DOHH2 (cell line): ENCODE data around the gene HAND2.

ENCODE experiments used
- H3F3A ChIP-seq: fragments of 200-600 bp; sonication (generic), shearing (Covaris generic); 2 replicates; pipeline ENCODE4 v1.6.0; 2016; ENCODE audit warnings: antibody characterized with exemption, mild to moderate bottlenecking; ENCODE audit not compliant: control insufficient read depth, insufficient read depth
- H3K27ac ChIP-seq: fragments of 200-600 bp; sonication (generic); 2 replicates; pipeline ENCODE4 v1.5.1; 2014; ENCODE audit warnings: low read depth, mild to moderate bottlenecking, low read length, moderate library complexity
- H3K27me3 ChIP-seq: fragments of 200-600 bp; sonication (generic); 2 replicates; pipeline ENCODE4 v1.6.1; 2014; ENCODE audit warnings: mild to moderate bottlenecking, low read length, mixed read lengths; ENCODE audit not compliant: control insufficient read depth
- H3K36me3 ChIP-seq: fragments of 200-600 bp; sonication (generic); 2 replicates; pipeline ENCODE4 v1.6.1; 2014; ENCODE audit warnings: mild to moderate bottlenecking, low read length, moderate library complexity, mixed read lengths; ENCODE audit not compliant: control insufficient read depth
- H3K4me1 ChIP-seq: fragments of 200-600 bp; sonication (generic); 2 replicates; pipeline ENCODE4 v1.6.1; 2014; ENCODE audit warnings: mild to moderate bottlenecking, low read length, mixed read lengths; ENCODE audit not compliant: control insufficient read depth
- H3K4me2 ChIP-seq: fragments of 200-600 bp; sonication (generic); 2 replicates; pipeline ENCODE4 v1.6.0; 2014; ENCODE audit warnings: mild to moderate bottlenecking, low read length, moderate library complexity
- H3K4me3 ChIP-seq: fragments of 200-600 bp; sonication (generic); 2 replicates; pipeline ENCODE4 v1.5.1; 2014; ENCODE audit warnings: mild to moderate bottlenecking, low read length, mixed read lengths
- H3K79me2 ChIP-seq: fragments of 200-600 bp; sonication (generic); 2 replicates; pipeline ENCODE4 v1.6.1; 2014; ENCODE audit warnings: mild to moderate bottlenecking, low read length, mixed read lengths; ENCODE audit not compliant: control insufficient read depth
- H3K9me2 ChIP-seq: fragments of 200-600 bp; sonication (generic); replicated peaks from 2 replicates; pipeline ENCODE4 v1.6.1; 2014; ENCODE audit warnings: mild to moderate bottlenecking, low read length, mixed read lengths; ENCODE audit not compliant: control insufficient read depth
- H3K9me3 ChIP-seq: fragments of 200-600 bp; sonication (generic); 2 replicates; pipeline ENCODE4 v1.6.1; 2014; ENCODE audit warnings: antibody characterized with exemption, low read length, mixed read lengths; ENCODE audit not compliant: control insufficient read depth, insufficient read depth
- H4K20me1 ChIP-seq: fragments of 200-600 bp; sonication (generic); 2 replicates; pipeline ENCODE4 v1.6.0; 2014; ENCODE audit warnings: low read depth, mild to moderate bottlenecking, antibody characterized with exemption, low read length, moderate library complexity; ENCODE audit not compliant: control insufficient read depth, insufficient read depth
- EZH2phosphoT487 ChIP-seq: fragments of 200-600 bp; sonication (generic); IDR thresholded peaks from 2 replicates; pipeline ENCODE4 v1.6.1; 2017; ENCODE audit warnings: borderline replicate concordance, mild to moderate bottlenecking, antibody characterized with exemption, low read length, moderate library complexity, mixed read lengths
- TF ChIP-seq, protein P1 (sequence below): fragments of 200-600 bp; sonication (generic); IDR thresholded peaks from one replicate; pipeline ENCODE4 v1.5.1; 2014; ENCODE audit warnings: antibody characterized with exemption, mild to moderate bottlenecking, low read depth, low read length; ENCODE audit not compliant: poor library complexity, severe bottlenecking

Gene HAND2

DNA sequence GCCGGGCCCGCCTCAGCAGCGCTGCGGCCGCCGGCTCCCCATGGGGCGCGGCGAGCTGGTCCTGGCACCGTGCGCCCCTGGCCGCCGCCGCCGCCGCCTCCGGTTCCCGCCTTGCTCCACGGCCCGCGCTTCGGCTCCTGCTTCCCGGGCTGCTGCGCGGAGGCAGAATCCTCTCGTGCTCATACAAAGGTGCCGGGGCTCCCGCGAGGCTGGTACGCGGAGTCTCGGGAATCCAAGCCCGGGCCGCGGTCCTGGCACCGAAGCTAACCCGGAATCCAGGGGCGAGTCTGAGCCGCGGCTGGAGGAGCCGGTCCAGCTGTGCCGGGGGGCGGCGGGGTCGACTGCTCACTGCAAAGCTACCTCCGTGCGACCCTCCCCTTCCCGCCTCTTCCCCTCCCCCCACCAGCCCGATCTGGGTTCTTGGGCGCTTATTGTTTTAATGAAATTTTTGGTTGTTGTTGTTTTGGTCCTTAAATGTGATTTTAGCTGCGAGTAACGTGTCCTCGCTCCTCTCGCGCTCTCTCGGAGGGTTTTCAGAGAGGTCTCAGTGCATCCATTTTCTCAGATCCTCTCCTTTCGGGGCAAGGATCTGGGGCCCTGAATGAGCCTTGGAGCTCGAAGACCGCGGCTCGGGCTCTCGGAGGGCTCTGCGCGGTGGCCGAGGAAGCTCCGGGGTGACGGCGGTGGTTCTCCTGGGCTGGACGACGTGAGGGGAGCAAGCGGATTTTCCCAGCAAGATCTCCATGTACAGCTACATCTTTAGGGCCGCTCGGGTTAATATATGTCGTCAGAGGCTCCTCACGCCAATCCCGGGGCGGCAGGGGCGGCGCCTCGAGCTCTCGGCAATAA, at the start of gene HAND2:
Gene HAND2 (minus strand): TSS at position 753 of the 849 bp plus-strand sequence. CDS start 940 bp downstream, outside the sequence.
- no peak within 1 kb of the TSS for H3K27ac ChIP-seq
- peaks cover 4% of the 10 kb centered on the region; the same call in 1 of the 2 replicates for H3K27me3 ChIP-seq
- no peak within 1 kb of the TSS for H3K4me2 ChIP-seq
- H3K9me3 ChIP-seq, result no peaks in the 10 kb centered on the region; the same call in 1 of the 2 replicates
- no peaks in the 10 kb centered on the region for H3K79me2 ChIP-seq
- H3F3A ChIP-seq, result no peaks in the 10 kb centered on the region
- no peaks in the 10 kb centered on the region for H3K9me2 ChIP-seq
- no peak within 1 kb of the TSS for H3K4me3 ChIP-seq
- no peak for TF ChIP-seq EZH2phosphoT487
- TF ChIP-seq, protein P1, sequence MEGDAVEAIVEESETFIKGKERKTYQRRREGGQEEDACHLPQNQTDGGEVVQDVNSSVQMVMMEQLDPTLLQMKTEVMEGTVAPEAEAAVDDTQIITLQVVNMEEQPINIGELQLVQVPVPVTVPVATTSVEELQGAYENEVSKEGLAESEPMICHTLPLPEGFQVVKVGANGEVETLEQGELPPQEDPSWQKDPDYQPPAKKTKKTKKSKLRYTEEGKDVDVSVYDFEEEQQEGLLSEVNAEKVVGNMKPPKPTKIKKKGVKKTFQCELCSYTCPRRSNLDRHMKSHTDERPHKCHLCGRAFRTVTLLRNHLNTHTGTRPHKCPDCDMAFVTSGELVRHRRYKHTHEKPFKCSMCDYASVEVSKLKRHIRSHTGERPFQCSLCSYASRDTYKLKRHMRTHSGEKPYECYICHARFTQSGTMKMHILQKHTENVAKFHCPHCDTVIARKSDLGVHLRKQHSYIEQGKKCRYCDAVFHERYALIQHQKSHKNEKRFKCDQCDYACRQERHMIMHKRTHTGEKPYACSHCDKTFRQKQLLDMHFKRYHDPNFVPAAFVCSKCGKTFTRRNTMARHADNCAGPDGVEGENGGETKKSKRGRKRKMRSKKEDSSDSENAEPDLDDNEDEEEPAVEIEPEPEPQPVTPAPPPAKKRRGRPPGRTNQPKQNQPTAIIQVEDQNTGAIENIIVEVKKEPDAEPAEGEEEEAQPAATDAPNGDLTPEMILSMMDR, result no peak
- H4K20me1 ChIP-seq, result no peaks in the 10 kb centered on the region
- no peaks in the 10 kb centered on the region for H3K36me3 ChIP-seq
- H3K4me1 ChIP-seq, result no peaks in the 10 kb centered on the region

DNA sequence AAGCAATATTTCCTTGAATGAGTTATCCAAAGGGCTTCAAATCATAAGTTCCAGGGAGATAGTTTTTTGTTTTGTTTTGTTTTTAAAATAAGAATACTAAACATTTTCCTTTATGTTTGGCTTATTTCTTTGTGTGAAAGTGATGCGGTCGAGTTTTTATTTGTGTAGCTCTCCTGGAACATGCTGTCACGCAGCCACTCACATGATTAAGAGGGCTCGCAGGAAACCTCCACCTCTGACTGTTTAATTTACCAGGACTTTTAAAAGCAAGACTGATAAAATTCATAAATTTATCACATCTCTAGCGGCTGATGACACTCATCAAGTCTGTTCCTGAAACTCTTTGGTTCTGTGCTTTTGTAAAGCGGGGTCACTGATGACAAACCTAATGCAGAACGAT, 48.9 kb upstream of the HAND2 start:
- Histone ChIP-seq H3K36me3 (no peaks in the 10 kb centered on the region), H3K9me2 (no peaks in the 10 kb centered on the region), H3K79me2 (no peaks in the 10 kb centered on the region), H3F3A (no peaks in the 10 kb centered on the region), H4K20me1 (no peaks in the 10 kb centered on the region), H3K9me3 (no peaks in the 10 kb centered on the region), H3K27me3 (no peaks in the 10 kb centered on the region), H3K4me1 (no peaks in the 10 kb centered on the region), H3K27ac (no peak overlapping the region), H3K4me3 (no peak overlapping the region), H3K4me2 (no peak overlapping the region)
- TF ChIP-seq, protein P1, result no peak
- no peak for TF ChIP-seq EZH2phosphoT487

DNA sequence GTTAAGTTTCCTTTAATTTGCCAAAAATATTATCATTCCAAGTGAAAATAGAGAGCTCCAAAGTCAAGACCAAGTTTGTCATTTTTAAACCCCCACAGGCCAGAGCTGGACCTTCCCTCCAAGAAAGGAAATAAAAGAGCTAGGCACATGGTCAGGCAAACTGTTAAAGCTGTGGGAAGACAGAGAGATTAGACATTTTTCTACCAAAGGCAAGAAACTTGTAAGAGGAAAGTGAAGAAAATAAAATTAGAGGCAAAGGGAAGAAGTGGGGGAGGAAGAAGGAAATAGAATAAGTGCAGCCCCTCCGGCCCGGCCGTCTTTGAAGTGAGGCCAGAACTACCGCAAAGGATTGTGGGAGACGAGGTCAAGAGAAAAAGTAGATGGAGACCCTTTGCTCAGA, 47.9 kb upstream of the HAND2 start:
- peaks cover 3% of the 10 kb centered on the region; the same call in 1 of the 2 replicates for H3K27me3 ChIP-seq
- no peaks in the 10 kb centered on the region for H3F3A ChIP-seq
- H4K20me1 ChIP-seq, result no peaks in the 10 kb centered on the region
- no peaks in the 10 kb centered on the region for H3K4me1 ChIP-seq
- no peaks in the 10 kb centered on the region for H3K9me3 ChIP-seq
- H3K9me2 ChIP-seq, result no peaks in the 10 kb centered on the region
- H3K79me2 ChIP-seq, result no peaks in the 10 kb centered on the region
- H3K36me3 ChIP-seq, result no peaks in the 10 kb centered on the region
- H3K27ac ChIP-seq, result no peak overlapping the region
- TF ChIP-seq, protein P1, result no peak
- TF ChIP-seq EZH2phosphoT487, result no peak
- no peak overlapping the region for H3K4me2 ChIP-seq
- H3K4me3 ChIP-seq, result no peak overlapping the region
